ENCODE data around the gene ZNF451.

Gene ZNF451

DNA sequence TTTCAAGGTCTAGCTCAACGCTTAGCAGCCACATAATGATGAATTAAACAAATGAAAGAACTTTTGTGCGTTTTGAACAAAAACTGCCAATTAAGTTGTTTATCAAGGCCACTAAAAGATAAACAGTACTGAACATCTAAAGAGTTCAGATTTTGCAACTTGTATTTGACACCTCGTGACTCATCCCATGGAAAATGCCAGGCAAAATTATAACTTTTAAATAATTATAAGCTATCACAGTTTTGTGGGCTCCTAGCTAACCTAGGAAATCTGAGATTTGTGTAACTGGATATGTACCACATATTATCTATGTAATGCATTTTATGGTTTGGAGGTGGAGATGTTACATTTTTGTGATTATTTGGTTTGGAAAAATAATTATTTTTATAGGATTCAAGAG is 72.5 kb downstream of the ZNF451 start:
- DNase-seq: no peak

DNA sequence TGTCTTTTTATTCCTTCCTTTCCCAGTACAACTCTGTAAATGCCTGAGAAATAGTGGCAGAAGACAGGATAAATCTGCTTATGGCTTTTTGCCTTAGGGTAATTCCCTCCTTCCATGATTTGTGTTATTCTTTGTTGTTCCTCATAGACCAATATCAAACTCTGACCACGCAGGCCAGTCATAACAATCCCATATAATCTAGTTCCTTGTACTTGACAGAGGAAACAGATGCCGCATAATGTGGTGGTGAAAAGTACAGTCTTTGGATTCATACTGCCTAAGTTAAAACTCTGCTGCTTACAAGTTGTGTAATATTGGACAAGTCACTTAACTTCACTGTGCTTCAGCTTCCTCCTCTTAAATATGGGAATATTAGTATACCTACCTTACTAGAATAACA is 74.0 kb downstream of the ZNF451 start:
- no peak for DNase-seq

DNA sequence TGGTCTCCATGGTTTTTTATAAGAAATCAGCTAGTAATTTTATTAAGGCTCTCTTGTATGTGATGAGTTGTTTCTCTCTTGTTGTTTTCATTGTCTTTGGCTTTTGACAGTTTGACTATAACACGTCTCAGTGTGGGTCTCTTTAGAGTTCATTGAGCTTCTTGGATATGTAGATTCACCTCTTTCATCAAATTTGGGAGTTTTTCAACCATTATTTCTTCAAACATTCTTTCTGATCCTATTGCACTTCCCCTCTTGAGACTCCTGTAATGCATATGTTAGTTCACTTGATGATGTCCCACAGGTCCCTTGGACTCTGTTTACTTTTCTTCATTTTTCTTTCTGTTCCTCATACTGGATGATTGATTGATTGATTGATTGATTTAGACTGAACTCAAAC is 75.1 kb downstream of the ZNF451 start:
- DNase-seq: no peak

DNA sequence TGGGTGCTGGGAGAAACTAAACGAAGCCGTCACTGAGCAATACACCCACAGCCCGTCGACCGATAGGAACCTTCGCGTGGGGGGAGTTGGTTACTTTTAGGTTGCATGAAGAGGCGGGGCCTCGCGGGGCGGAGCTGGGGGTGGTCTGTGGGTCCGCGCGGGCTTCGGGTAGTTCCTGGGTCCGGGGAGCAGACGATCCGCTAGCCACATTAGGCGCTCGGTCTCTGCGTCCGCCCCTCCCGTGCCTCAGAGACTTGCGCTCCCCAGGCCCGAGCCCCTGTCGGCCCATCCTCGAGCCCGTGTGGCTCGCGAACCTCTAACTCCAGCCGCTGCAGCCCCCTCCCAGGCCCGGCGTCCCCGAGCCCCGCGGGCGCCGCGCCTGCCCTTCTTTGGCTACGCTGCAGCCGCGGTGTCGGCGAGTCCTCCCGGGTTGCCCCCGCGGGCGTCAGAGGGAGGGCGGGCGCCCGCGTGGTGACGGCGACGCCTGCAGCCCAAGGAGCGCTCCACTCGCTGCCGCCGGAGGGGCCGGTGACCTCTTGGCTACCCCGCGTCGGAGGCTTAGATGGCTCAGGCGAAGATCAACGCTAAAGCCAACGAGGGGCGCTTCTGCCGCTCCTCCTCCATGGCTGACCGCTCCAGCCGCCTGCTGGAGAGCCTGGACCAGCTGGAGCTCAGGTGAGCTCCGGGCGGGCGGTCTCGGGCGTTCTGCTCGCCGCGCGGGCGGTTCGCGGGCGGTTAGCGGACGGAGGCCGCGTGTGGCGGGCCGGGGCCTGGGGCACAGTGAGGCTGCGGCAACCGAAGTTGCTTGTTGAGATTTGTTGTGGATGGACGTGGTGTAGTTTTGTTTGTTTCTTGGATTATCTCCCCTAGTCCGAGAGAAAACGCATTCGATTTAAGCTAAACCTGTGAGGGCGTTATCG is 82.4 kb downstream of the ZNF451 start, which contains the start of gene BAG2:
BAG2 (plus strand) TSS at position 191 of the 920 bp plus-strand sequence; CDS start at position 563, 372 bp downstream.
- peak; percentile 89 for DNase-seq

DNA sequence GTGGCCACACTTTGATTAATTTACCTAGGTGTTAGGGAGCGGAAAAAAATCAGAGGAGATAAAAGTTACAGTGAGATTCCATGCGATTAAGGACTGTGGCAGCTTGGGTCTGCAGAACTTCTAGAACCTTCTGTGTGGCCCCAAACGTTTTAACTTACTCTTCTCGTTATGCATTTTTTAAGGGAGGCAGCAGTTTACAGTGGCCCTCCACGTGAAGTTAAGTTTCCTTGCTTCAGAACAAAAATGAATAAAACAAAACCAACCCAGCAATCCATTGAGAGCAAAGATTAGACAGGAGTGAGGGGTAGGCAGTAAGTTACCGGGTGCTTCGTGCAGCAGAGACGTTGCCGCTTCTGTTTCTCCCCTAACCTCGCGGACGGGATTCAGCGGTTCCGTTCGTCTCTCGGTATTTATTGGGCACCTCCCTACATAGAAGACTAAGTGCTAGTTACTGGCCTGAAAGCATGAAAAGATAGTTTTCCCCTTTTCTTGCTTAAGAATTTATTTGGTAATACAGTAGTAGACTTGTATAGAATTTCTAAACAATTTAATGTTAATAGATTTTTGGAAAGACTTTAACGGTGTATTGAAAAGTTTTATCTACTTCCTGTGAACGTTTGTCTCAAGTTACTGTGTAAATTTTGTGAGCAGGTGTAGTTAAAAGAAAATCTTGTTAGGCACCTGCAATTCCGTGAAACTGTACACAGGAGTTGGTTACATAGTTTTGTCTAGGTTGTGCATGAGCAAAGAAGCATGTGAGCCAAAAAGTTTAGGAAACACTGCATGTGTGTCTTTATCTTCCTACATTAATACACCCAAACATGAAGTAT is 83.3 kb downstream of the ZNF451 start:
- peak; percentile 28 for DNase-seq

DNA sequence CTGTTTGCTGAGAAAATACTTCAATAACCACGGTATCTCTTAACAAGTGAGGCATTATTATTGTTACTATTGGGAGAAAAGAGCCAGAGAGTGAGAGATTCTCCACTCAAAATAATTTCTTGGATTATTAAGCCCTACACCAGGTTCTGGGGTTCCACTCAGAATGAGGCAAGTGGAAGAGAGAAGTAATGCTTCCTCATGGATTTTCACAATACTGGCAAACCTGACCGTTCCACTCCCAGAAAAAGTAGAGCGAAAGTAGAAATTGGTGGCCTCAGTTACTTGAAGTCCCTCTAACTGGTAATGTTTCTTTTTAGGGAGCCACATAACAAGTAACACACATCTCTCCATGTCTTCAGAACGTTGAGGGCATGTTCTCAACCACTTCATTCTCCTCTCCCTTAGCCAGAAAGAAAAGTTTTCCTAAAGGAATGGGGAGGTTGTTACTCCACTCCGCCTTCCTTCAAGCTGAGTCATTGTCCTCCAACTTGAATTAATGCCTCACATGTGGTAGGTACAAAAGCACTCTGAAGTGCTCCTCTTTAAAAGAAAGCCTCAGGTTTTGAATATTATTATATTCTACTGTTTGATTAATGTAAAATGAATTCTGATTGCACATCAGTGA is 84.0 kb downstream of the ZNF451 start:
- no peak for DNase-seq

DNA sequence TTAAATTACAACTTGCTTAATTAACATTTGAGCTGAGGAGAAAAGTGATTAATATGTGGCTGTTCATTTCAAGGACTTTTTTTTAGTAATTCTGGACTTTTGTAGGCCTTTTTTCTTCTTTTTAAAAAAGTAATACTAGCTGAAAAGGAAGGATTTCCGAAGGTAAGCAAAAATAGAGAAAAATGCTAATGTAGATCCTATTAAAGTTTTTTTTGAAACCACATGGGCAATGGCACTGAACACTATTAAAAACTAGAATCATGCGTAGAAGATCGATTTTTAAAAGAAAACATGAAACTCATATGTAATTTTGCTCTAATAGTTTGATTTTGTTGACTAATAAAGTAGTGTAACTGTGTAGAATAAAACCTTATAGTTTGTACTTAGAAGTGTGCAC is 84.5 kb downstream of the ZNF451 start:
- no peak for DNase-seq

DNA sequence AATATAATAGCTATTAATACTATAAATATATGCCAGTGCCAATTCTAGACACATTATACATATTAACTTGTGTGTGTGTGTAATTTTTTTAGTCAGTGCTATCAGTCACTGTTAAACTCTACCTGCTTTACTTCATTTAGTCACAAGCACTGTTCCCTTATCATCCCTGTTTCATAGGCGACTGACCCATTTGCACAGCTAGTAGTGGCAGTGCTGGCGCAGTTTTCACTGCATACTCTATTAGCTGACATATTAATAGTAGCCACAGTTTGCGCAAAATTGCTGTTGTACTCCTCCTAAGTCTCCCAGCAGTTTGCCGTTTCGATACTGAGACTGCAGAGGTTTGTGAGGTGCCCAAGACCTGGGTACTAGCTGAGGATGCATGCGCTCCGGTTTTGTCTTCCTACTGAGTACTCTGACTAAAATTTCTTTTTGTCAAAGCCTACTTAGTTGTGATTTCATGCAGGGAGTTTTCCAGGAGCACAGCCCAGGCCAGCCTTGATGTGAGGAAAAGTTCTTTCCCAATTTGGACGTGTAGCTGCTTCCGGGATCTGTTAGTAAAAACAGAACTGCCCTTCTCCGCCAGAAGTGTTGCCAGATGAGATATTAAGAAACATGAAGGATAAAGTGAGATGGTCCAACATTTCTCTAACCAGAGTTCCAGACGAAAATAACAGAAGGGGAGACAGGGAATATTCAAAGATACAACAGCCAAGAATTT is 87.7 kb downstream of the ZNF451 start:
- DNase-seq: no peak

DNA sequence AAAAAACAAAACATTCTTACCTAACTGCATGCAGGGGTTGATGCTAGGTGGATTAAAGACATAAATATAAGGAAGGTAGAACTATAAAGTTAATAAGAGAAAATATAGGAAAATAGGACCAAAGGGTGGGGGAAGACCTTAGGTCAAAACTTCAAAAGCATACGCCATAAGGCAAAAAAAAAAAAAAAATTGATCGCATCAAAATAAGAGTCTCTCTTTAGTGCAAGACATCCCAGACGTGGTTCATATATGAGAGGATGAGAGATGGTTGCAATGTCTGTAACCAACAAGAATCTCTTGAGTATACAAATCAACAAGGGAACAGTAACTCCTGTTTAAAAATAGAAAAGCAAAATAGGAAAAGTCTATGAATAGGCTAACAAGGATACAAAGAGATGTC is 90.6 kb downstream of the ZNF451 start:
- DNase-seq: no peak

DNA sequence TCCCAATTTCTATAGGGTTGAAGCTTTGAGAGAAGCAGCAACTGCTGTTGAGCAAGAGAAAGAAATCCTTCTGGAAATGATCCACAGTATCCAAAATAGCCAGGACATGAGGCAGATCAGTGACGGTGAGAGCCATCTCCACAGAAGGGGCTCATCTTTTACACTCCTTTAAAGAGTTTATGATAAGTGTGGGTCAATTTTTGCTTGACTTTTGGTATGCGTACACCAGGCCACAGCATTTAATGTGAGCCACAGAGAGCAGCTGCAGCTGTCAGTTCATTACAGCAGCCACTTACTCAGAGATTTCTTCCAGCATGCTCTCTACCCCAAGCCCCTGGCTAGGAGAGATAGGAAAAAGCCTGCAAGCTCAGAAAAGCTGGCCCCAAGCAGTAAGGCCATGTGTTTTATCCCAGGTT is 92.0 kb downstream of the ZNF451 start:
- DNase-seq: no peak

DNA sequence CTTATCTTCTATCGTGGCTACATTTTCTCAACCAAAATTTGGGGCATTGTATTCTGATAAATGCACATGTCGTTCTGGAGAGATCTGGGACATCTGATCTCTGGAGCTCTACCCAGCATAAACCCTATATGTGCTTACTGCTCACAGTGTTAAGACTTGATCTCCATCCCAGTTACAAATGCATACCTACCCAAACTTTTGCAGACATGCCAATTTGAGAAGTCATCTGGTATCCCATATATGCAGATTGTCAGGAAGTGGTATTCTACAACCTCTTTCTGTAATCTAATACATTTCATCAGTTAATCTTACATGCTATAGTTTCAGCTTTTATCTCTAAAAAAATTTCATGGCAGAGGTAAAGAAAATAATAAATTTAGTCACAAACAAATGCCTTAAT is 93.3 kb downstream of the ZNF451 start:
- DNase-seq: no peak

DNA sequence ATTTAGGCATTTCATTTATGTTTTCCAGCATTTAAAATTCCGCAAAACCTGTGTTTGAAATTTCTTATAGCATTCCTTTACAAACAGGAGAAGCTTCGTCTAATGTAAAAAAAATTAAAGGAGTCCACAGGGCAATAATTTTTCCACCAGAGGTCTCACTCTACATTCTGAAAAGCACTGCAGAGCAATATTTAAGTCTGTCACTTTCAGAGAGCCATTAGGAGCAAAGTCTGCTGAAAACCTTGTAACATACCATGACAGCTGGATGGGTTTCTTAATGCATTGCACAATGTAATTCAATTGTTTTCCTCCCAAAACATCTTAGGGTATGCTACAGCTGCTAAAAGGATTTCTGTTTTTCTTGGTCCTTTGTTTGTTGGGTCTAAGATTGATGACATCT is 100.2 kb downstream of the ZNF451 start:
- DNase-seq: no peak

DNA sequence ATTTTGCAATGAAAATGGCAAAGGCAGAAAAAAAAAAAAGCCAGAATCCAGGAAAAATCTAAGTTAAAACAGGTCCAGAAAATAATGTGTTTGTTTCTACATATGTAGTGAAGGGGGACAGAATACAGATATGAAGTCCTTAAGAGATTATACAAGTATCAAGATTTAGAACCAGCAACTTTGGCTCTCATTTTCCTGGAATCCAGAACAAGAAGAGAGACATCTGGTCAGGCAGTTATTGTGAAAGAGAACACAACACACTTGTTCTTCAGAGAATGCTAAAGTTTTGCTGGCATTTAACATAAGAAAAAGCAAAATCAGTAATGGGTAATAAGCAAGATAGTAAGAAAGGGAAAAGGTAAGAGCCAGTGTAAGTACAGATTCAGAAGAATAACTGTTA is 103.2 kb downstream of the ZNF451 start:
- no peak for DNase-seq

DNA sequence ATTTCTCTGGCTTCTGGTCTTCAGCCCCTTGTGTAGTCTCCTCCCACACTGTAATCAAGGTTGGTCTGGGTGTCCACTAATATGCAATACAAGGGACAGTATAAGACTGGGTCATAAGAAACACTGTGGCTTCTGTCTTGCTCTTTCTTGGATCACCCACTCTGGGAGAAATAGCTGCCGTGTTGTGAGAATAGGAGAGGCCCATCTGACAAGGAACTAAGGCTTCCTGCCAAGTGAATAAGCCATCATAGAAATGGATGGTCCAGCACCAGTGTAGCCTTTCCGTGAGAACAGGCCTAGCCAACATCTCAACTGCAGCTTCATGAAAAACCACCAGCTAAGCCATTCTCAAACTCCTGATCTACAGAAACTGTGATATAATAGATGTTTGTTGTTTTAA is 105.5 kb downstream of the ZNF451 start:
- no peak for DNase-seq

DNA sequence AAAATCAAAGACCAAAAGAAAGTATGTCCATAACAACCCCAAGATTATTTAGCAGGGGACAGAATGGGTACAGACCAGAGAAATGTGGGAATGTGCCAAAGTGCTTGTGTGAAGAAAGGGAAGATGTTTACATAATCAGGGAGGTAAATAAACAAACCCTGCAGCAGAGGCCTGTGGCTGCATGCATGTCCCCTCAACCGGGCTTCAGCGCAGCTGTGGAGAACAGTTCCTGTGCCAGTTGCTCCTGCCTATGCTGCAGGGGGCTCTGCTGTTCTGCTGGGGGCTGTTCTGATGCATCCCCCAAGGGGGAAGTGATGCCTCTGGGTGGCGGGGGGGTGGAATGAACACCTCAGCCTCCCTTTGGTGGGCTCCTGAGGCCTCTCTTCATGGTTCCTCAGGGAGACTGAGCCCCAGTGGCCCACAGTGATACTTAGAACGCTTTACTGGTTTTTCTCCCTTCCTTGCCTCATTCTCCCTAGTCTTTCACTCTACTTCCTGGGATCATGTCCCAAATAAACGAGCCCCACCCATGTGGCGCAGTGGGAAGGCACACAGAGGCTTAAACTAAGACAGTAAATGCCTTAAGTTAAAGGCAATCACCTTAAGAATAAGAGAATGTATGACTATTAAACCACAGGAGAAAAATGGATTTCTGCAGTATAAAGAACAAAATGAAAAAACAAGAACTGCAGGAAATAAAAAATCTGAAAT is 109.1 kb downstream of the ZNF451 start:
- no peak for DNase-seq

DNA sequence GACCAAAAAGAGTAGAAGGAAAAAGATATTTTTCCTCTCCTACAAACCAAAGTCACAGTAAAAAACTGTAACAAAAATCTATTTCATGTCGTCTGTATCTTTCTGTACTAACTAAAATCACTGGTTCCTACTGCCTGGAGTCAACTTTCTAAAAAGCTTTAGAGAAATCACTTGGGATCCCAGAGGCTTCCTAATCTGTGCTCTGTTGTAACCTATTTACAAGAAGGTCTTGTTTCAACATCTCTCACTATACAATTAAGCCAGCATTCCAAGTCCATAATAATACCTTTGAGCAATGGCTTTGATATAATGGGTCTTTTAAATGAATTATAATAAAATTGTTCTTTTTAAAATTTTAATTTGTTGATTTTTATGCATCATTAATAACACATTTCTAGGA is 111.7 kb downstream of the ZNF451 start:
- no peak for DNase-seq

DNA sequence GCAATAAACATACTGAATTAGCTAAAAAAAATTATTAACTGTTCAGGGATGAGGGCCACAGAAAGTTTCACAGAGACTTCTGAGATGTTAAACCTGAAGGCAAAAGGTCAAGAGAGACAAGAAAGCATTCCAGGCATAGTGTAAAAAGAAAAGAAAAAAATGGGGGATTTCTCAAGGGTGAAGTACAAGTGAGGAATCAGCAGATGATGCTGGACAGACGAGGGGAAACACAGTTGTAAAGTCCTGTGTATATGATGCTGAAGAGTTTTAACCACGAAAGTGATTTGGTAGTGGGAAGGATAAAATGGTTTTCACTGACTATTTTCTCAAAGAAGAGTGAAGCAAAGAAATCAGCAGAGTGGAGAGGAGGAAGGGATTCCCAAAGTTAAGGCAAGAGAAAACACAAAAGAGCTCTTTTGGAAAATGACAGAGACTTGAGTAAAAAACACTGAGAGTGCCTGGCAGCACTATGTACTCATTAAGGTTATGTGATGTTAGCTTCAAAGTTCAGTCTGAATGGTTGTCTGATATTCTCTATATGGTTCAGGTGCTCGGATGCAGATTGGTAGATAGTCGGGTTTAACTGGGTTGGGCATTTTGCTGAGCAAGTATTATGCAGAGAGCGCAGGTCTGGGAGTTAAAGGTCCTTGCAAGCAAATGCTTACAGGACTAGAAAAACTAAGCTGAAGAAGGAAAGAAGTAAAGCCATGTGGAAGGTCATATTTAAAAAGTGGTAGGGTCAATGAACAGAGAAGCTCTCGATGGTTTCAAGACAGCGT is 115.8 kb downstream of the ZNF451 start:
- no peak for DNase-seq

DNA sequence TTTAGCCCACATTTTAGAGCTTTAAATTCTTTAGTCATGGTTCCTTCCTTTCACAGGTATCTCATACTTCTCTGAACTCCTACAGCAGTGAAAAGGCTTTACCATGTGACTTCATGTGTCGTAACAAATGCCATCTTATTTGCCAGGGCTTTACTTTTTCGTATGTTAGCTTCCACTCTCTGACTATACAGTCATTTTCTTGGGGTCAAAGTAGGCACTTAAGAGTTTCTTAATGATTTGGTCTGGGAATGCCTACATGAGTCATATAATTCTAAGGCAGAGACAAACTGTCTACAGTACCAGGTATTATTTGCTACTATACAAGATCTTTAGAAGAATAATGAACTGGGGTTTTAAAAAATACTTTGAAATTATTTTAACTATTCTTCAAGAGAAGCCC is 117.2 kb downstream of the ZNF451 start:
- DNase-seq: no peak

DNA sequence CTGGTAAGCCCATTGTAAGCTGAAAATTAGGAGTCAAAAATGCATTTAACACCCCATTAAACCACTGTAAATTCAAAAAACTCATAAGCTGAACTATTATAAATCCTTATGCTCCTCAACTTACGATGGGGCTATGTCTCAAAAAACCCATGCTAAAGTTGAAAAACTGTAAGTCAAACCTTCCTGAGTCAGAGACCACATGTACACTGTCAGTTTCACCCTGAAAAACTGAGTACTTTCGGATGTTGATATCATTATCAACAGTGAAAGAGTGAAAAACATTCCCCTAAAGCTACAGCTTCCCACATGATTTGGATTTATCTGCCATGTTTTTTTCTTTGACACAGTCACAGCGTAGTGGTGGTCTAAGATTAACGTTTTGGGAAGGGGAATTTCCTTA is 117.9 kb downstream of the ZNF451 start:
- DNase-seq: no peak

DNA sequence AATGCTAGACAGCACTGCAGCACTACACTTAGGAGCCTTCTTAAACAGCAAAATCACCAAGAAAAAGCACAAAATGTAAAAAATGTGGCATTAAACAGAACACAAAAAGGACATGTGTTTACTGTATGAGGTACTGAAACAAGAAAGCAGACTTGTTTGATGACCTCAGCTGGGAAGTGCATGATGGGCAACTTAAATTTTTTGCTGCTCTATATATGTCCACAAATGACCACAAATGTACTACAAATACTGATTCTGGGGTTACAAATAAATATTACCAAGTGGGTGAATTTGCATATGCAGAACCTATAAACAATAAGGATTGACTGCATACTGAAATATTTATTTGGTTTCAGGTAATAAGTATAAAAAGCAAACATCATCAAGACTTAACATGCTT is 119.0 kb downstream of the ZNF451 start:
- no peak for DNase-seq

DNA sequence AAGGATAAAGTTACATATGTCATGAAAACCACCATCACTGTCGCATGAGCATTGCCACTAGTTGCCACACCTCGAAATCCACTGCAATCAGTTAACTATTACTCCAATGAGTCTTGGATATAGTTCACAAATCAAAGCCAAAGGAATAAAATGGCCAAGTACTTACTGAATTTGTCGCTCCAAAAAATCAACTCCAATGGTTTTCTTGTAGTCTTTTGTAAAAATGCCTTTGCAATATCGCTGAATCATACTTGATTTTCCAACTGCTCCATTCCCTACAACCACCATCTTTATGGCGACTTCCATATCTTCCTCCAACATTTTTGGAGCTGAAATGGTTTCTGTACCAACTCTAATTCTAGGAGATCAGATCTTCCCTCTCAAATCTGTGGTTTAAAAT is 120.1 kb downstream of the ZNF451 start:
- DNase-seq: no peak
